ENCODE data around the gene C1orf198.

The C1orf198 gene

DNA sequence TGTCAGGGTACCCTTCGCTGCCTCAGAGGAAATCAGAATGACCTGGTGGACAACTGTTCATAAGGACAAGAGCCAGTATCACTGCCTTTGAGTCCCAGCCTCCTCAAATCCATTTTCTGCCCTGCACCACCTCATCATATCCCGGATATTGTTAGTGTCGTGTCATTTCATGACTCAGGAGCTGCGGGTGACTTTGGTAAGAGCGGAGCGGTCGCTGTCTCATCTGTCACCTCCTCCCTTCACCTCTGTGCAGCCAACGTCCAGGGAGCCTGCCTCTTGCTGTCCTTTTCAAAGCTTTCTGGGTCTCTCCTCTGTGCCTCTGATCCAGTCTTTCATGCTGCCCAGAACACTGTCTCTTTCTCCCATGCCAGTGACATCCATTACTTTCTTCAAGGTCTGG, 7.0 kb upstream of the C1orf198 start:
- Mint-ChIP-seq H3K36me3 (ENCODE audit: low read depth) (no peaks in the 10 kb centered on the region), H3K9me3 (no peaks in the 10 kb centered on the region), H3K27ac (no peak overlapping the region), H3K4me1 (ENCODE audit: low read depth) (no peaks in the 10 kb centered on the region), H3K27me3 (peaks cover 43% of the 10 kb centered on the region), H3K4me3 (no peak overlapping the region)

DNA sequence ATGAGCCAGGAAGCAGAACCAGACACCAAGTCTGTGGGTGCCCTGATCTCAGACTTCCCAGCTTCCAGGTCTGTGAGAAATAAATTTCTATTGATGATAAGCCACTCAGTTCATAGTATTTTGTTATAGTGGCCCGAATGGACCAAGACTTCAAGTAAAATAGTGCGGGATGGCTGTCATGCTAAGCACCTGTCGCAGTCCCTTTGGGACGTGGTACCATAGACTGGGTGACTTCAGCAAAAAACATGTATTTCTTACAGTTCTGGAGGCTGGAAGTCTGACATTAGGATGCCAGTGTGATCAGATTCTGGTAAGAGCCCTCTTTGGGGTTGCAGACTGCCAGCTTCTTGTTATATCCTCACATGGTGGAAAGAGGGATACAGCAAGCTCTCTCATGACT, 2.6 kb upstream of the C1orf198 start:
- H3K4me3 Mint-ChIP-seq = no peak overlapping the region

DNA sequence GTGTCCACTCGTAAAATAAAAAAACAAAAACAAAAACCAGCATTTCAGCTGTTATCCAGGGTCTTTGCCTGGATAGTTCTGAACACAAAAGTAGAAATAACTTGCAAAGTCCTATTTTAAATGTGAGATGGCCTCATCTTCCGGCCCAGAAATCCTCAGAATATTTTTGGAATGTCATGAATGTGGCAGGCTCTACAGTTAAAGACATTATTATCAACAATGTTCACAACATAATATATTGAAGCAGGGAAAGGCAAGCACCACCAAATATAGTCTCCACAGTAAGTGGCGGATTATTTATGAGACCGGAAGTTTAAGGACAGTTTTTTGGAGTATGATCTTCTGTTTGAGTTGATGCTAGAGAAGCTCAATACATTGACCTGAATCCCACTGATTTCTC, 1.2 kb upstream of the C1orf198 start:
- Mint-ChIP-seq H3K4me1 (ENCODE audit: low read depth) (peaks cover 18% of the 10 kb centered on the region), H3K9me3 (no peaks in the 10 kb centered on the region), H3K27ac (no peak overlapping the region), H3K36me3 (ENCODE audit: low read depth) (no peaks in the 10 kb centered on the region), H3K4me3 (peak overlapping the region; percentile 63), H3K27me3 (peaks cover 38% of the 10 kb centered on the region)

More for the DNA sequence above, 2.6 kb upstream of the C1orf198 start:
- H3K36me3 Mint-ChIP-seq (ENCODE audit: low read depth) = no peaks in the 10 kb centered on the region
- H3K27ac Mint-ChIP-seq = no peak overlapping the region
- no peaks in the 10 kb centered on the region for H3K9me3 Mint-ChIP-seq
- peaks cover 45% of the 10 kb centered on the region for H3K27me3 Mint-ChIP-seq
- H3K4me1 Mint-ChIP-seq (ENCODE audit: low read depth) = peaks cover 18% of the 10 kb centered on the region

DNA sequence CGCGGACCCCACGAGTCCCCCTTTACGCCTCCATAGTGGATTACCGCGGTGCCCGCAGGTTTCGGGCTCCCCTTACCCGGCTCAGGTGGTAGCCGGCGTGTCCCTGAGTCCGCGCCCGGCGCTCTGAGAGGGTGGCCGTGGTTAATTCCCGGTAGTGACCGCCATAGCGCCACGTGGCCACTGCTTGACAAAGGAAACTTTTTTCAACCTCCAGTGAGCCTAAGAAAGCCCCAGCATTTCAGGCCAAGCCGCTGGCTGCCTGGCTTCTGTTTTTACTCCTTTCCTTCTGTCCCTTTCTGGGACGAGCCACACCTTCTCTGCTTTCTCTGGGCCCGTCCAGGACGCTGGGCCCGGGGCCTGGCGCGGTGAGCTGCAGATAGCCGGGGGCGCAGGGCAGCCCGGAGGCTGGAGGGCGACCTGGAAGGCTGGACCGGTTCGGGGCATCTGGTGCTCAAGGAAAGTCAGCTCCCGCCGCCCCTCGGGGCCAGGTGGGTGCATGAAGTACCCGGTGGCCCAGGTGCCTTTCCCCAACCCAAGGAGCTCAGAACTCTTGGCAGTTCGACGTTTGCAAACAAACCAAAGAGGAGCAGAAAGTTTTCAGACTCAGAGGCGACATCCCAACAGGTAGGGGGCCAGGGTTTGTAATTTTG, 540 bp upstream of the C1orf198 start:
- H3K4me1 Mint-ChIP-seq (ENCODE audit: low read depth) = peaks cover 18% of the 10 kb centered on the region
- H3K4me3 Mint-ChIP-seq = peak overlapping the region; percentile 77
- H3K27ac Mint-ChIP-seq = no peak overlapping the region
- H3K9me3 Mint-ChIP-seq = no peaks in the 10 kb centered on the region
- no peaks in the 10 kb centered on the region for H3K36me3 Mint-ChIP-seq (ENCODE audit: low read depth)
- peaks cover 38% of the 10 kb centered on the region for H3K27me3 Mint-ChIP-seq

DNA sequence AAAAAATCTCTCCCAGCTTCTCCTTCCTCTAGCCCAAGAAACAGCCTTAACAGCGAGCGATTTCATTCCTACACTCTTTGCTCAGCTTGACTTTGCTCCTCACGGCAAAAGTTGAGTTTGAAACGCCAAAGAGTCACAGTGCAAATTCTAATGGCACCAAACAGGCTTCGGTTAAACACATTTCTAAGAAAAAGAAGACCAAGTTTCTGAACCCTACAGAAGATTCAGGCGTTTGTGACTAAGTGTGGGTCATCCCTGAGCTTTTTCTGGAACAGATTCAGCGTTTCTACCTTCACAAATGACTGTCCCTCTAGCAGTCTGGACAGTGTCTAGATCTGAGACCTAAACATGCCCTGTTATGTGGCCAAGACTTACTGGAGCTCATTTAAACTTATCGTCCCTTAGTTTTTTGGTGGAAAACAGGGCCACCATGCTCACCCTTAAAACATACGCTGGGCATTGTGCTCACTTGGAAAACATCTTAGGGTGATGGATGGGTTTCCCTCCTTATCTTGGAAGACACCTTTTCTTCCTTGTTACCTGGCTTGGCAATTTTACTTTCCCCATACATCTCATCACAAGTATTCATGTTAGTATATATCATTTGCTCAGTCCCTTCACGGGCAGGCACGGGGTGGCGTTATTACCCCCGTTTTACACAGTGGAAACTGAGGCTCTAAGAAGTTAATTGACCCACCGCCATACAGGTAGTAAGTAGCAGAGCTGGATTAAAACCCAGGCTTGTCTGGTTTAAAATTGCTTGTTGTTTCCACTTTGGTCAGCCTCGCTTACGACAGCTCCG, 1.0 kb downstream of the C1orf198 start:
- H3K4me1 Mint-ChIP-seq (ENCODE audit: low read depth) = peaks cover 28% of the 10 kb centered on the region
- peak overlapping the region; percentile 70 for H3K27ac Mint-ChIP-seq
- no peaks in the 10 kb centered on the region for H3K9me3 Mint-ChIP-seq
- H3K4me3 Mint-ChIP-seq = peak overlapping the region; percentile 83
- H3K36me3 Mint-ChIP-seq (ENCODE audit: low read depth) = no peaks in the 10 kb centered on the region
- H3K27me3 Mint-ChIP-seq = peaks cover 38% of the 10 kb centered on the region

DNA sequence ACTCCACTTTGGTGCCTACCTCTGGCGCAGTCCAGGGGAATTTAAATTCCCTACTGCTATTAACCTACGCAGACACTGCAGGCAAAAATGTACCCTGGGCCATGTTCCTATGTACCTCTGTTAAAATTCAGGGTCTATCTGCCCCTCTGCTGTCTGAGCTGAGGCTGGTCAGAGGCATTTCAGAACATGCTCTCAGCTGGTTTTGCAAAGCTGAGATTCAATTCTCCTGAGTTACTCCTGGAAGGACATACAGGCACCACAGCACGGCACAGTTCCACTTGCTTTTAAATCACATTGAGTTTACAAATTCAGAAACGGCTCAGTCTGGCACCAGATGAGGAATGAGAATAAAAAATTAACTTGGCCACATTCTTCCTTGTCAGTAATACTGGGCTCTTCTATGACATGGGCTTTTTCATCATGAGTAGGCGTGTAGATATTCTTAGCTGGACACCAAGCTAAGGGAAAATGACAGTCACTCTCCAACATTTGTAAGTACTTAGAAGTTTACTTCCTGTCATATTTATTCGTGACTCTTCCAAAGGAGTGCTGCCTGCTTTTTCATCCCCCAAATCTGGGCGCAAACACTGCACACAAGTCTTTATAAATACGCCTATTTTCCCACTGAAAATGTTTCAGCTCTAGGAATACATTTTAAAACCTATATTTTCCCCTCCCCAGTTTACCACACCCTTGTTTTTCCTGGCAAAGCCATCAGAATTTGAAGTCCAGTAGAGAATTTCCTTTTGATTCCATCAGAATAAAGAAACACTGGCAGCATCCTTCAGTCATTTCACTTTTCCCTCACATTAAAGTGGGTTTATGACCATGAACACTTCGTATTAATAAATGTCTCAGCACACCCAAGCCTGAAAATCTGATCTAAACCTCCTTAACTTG, 1.9 kb downstream of the C1orf198 start:
- H3K4me1 Mint-ChIP-seq (ENCODE audit: low read depth) = peaks cover 28% of the 10 kb centered on the region
- H3K4me3 Mint-ChIP-seq = peak overlapping the region; percentile 83
- H3K27me3 Mint-ChIP-seq = peaks cover 33% of the 10 kb centered on the region
- no peak overlapping the region for H3K27ac Mint-ChIP-seq
- no peaks in the 10 kb centered on the region for H3K9me3 Mint-ChIP-seq
- no peaks in the 10 kb centered on the region for H3K36me3 Mint-ChIP-seq (ENCODE audit: low read depth)

DNA sequence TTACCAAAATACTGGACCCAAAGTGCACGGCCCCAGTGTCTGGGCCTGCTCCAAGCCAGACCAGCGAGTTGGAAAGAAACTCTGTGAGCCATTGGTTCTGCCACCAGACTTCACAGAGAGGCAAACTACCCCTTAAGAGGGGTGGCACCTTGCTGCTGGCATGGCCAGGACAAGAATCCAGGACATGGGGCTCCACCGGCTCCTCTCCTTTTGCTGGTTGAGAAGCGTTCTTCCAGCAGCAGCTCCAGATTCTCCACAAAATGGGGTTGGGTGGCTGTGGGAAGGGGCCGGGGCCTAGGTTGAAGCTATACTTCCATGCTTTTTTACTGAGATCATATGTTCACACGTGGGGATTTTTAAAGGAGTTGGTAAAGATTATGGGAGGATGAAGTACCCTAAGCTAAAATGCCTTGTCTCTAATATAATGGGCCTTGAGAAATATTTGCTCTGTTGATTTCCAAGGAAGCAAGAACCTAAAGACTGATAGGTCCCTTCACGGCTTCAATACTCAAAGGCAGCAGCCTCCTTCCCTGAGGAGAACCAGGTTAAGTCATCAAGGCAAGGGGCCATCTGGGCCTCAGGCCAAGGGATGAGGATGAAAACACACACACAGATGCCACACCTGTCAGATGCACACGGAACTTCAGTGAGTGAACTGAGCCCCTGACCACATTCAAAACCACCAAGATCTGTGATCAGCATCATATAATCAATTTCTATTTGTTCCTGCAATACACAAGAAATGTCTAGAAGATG, 3.1 kb downstream of the C1orf198 start:
- Mint-ChIP-seq H3K36me3 (ENCODE audit: low read depth) (no peaks in the 10 kb centered on the region), H3K27ac (no peak overlapping the region), H3K4me1 (ENCODE audit: low read depth) (peaks cover 28% of the 10 kb centered on the region), H3K27me3 (peaks cover 26% of the 10 kb centered on the region), H3K9me3 (no peaks in the 10 kb centered on the region), H3K4me3 (no peak overlapping the region)

DNA sequence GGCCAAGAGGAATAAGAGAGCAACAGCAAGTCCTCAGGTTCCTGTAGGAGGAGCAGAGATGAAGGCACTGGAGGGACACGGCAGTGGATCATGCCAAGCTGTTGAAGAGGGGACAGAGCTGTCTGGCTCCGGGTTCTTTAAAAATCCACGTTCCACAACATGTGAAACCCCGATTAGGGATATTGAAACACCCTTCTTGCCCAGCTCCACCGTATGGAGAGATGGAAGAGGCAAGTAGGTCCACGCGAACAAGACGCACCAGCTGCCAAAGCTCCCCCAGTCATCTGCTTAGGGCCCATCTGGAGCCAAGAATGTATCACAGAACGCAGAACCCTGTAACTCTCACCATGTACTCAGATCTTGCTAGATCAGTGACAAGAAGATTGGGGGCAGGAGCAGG, 3.9 kb downstream of the C1orf198 start:
- H3K4me3 Mint-ChIP-seq = no peak overlapping the region
- H3K9me3 Mint-ChIP-seq = no peaks in the 10 kb centered on the region
- H3K4me1 Mint-ChIP-seq (ENCODE audit: low read depth) = peaks cover 28% of the 10 kb centered on the region

DNA sequence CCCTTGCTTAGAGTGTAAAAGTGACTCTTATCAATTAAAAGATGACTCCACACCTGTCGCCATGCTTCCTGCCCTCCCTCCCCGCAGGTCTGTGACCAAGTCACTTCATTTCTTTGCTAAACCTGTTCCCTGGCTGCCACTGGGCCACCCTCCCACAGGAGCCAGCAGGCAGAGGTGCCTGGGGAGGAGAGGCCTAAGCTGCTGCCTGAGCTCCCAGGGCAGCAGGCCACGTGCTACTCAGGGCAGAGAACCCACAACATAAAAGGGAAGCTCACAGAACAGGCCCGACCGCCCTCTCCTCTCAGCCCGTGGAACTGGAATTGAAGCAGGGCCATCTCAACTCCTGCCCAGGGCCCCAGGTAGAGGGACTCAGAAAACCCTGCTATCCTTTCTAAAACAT, 4.9 kb downstream of the C1orf198 start:
- Mint-ChIP-seq H3K36me3 (ENCODE audit: low read depth) (no peaks in the 10 kb centered on the region), H3K27ac (no peak overlapping the region), H3K4me1 (ENCODE audit: low read depth) (peaks cover 28% of the 10 kb centered on the region), H3K4me3 (no peak overlapping the region), H3K9me3 (no peaks in the 10 kb centered on the region), H3K27me3 (peaks cover 16% of the 10 kb centered on the region)

More for the DNA sequence above, 3.9 kb downstream of the C1orf198 start:
- peaks cover 18% of the 10 kb centered on the region for H3K27me3 Mint-ChIP-seq
- no peaks in the 10 kb centered on the region for H3K36me3 Mint-ChIP-seq (ENCODE audit: low read depth)
- no peak overlapping the region for H3K27ac Mint-ChIP-seq

DNA sequence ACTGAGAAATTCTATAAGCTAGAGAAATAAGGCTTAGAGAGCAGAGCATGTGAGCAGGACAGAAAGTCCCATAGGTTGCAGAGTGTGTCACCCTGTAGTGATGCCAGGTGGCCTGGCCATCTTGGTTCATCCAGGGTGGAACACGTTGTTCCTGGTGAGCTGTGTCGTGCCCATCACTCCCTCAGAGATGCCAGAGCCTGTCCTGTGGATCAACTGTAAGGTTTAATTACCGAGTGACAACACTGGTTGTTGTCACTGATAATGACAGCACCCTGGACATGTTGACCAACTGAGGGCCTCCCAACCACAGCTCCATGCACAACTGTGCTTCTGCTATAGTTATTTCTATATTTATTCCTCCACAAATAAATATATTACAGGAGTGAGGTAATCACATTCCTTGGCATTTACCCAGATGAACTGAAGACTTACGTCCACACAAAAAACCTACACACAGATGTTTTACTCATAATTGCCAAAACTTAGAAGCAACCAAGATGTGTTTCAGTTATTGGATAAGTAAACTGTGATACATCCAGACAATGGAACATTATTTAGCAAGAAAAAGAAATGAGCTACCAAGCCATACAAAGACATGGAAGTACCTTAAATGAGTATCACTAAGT, 6.2 kb downstream of the C1orf198 start:
- H3K4me3 Mint-ChIP-seq = no peak overlapping the region
- no peaks in the 10 kb centered on the region for H3K9me3 Mint-ChIP-seq
- no peak overlapping the region for H3K27ac Mint-ChIP-seq
- no peaks in the 10 kb centered on the region for H3K36me3 Mint-ChIP-seq (ENCODE audit: low read depth)
- H3K4me1 Mint-ChIP-seq (ENCODE audit: low read depth) = peaks cover 20% of the 10 kb centered on the region
- H3K27me3 Mint-ChIP-seq = peaks cover 9% of the 10 kb centered on the region

DNA sequence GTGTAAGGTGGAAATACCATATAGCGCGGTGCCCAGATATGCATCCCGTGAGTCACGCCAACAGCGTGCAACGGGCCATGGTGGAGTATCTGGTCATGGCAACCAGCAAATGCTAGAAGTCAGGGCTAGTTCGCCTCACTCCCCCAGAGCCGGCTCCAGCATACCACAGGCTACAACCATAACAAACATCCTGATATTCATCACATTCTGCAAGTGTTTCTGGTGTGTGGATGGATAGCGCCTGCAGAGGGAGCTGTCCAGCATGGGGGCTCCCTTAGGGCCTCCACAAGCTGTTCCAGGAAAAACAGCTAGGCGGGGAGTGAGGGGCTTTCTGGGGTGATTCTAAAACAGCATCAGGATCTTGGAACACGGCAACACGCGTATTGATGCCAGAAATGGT, 6.8 kb downstream of the C1orf198 start:
- H3K27me3 Mint-ChIP-seq = peaks cover 3% of the 10 kb centered on the region
- peaks cover 14% of the 10 kb centered on the region for H3K4me1 Mint-ChIP-seq (ENCODE audit: low read depth)
- no peaks in the 10 kb centered on the region for H3K36me3 Mint-ChIP-seq (ENCODE audit: low read depth)
- H3K27ac Mint-ChIP-seq = no peak overlapping the region
- no peak overlapping the region for H3K4me3 Mint-ChIP-seq
- H3K9me3 Mint-ChIP-seq = no peaks in the 10 kb centered on the region

DNA sequence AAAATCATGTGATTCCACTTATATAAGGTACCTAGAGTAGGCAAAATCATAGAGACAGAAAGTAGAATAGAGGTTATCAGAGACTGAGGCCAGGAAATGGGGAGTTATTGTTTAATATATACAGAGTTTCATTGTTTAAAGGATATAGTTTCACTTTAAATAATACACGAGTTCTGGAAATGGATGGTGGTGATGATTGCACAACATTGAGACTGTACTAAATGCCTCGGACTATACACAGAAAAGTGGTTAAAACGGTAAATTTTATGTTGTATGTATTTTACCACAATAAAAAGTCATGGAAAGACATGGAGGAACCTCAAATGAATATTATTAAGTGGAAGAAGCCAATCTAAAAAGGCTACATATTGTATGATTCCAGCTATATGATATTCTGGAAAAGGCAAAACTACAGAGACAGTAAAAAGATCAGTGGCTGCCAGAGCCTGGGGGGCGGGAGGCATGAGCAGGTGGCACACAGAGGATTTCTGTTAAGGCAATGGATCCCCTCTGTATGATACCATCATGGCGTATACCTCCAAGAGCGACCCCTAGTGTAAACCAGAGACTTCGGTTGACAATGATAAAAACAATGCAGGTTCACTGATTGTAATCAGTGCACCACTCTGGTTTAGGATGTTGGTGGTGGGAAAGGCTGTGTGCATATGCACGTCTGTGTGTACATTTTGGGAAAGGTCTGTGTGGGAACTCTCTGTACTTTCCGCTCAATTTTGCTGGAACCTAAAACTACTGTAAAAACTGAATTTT, 7.5 kb downstream of the C1orf198 start:
- Mint-ChIP-seq H3K4me3 (no peak overlapping the region), H3K36me3 (ENCODE audit: low read depth) (no peaks in the 10 kb centered on the region), H3K4me1 (ENCODE audit: low read depth) (peaks cover 9% of the 10 kb centered on the region), H3K27ac (no peak overlapping the region), H3K9me3 (no peaks in the 10 kb centered on the region), H3K27me3 (no peaks in the 10 kb centered on the region)

DNA sequence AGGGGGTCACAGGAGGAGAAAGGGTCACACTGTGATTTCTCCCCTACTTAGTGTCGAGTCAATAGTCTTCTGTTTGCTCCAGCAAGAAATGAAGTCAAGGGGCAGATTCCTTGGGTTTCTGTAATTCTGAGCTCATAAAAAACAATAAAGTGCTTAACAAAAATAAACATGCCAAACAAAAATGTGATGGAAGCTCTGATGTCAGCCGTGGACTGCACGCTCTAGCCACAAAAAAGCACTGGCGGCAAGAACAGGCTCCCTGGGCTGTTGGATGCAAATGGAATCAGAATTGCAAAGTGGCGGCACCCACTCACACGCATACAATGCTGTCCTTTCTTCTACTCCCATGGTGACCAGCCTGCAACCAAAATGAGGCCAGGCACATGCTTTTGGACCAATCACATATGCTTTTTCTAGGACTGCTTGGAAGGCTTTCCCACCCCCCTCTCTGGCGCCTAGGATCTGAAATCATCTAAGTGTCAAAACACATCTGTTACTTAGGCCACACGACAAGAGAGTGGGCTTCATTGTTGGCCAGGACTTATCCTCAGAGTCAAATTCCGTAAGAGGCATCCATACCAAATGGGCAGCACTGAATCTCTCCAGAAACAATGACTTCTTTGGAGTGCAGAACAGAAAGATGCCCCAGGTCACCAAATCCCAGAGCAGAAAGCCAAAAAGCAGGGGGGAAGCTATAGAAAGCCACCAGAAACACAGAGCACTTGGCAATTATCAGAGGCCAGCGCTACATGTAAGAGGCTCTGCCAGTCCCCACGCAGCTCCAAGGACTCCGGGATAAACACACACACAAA, 9.2 kb downstream of the C1orf198 start:
- Mint-ChIP-seq H3K9me3 (no peaks in the 10 kb centered on the region), H3K27ac (no peak overlapping the region), H3K27me3 (no peaks in the 10 kb centered on the region), H3K4me3 (no peak overlapping the region), H3K4me1 (ENCODE audit: low read depth) (peaks cover 9% of the 10 kb centered on the region), H3K36me3 (ENCODE audit: low read depth) (no peaks in the 10 kb centered on the region)
